CD4-positive, alpha-beta T cell treated with Interleukin-1 beta for 1 hour (primary cell): ENCODE results near the gene UCKL1.
"Not testable (repeated sequence)": the region's sequence is repeated elsewhere in the genome, so short reads cannot be mapped to it uniquely, and the experiment has no call there.

Experiments used
- DNase-seq, 2 donors: peaks; one replicate each; pipeline ENCODE4 v3.0.0-alpha.2; 2020 to 2022

The UCKL1 gene

DNA sequence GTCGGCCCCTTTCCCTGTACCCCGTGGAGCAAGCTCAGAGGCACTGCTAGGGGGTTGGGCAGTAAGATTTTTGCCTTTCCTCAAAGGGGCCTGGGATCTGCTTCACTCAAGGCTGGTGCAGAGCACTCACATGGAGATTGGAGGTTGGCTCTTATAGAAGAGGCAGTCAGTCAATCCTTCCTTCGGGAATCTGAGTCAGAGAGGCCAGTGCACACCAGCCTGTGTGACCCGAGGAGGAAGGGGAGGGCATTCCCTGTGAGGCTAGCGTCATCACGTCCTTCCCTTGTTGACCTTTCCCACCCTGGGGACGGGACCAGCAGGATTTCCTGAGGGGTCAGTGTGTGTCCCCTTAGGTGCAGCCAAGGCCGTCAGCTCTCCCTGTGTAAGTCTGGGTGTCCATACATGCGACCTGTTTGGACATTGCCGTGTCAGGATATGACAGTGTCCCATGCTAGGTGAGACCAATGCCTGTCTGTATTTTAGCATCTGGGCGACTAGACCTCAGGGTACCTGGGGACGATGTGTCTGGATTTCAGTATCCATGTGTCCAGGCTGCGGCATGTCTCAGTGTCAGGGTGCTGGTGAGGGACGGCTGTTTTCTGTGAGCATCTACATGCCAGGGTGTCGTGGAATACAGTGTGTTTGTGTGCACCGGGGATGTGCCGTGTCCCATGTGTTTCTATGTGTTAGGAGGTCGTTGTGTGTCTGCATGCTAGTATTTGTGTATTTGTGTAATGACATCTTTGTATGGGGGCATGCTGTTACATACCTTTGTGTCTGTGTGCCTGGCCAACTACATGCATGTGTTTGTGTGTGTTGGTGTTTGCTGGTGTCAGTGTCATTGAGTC lies 16.3 kb upstream of the UCKL1 start:
- no peak for DNase-seq

DNA sequence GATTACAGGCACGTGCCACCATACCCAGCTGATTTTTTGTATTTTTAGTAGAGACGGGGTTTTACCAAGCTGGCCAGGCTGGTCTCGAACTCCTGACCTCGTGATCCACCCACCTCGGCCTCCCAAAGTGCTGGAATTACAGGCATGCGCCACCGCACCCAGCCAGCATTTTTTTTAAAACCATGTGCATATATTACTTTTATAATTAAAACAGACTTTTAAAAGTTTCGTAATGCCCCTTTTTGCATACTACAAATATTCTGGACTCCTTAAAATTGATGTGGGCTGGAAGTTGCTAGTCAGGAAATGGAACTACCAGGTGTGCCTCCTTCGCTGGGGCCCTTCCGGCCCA lies 15.7 kb upstream of the UCKL1 start:
- not testable (repeated sequence) for DNase-seq

GRCh38 chr20:63970714-63971431 lies 14.7 kb upstream of the UCKL1 start:
- no peak for DNase-seq

DNA sequence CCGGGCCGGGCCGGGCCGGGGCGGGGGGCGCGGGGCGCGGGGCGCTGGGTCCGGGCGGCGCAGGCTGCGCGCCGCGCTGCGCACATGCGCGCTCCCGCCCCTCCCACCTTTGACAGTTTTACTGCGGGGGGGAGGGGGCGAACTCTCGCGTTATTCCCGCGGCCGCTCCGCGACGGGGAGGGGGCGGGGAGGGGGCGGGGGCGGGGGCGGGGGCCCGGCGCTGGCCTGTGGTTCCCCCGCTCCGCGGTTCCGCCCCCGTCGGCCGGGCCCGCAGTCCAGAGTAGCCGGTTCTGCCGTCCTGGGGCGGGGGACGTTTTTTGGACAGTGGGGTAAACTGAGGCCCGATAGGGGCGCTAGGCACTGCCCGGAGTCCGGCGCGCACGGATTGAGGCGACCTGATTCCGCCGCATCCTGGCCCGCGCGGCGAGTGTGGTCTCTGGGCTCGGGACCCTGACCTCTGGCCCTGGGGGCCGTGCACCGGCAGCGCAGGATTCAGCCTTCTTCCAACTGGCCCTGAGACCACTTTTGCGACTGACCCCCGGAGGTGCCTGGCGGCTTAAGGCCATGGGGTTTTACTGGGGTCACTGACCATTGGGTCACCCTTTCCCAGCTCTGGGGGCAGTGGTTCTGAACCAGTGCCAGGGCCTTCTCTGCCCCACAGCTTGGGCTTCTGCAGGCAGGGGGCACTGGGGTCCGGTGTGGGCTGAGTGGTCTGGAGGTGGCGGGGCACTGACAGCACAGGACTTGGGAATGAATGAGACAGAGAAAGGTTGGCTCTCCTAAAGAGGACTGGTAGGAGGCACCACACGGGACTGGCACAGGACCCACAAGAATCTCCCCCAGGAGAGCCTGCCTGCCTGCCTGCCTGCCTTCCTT lies 13.9 kb upstream of the UCKL1 start, which contains the start of gene ZNF512B:
ZNF512B (minus strand) TSS at position 93 of the 876 bp plus-strand sequence. CDS start 1,980 bp downstream, outside the sequence.
- peak; percentile 66 to 69 for DNase-seq

DNA sequence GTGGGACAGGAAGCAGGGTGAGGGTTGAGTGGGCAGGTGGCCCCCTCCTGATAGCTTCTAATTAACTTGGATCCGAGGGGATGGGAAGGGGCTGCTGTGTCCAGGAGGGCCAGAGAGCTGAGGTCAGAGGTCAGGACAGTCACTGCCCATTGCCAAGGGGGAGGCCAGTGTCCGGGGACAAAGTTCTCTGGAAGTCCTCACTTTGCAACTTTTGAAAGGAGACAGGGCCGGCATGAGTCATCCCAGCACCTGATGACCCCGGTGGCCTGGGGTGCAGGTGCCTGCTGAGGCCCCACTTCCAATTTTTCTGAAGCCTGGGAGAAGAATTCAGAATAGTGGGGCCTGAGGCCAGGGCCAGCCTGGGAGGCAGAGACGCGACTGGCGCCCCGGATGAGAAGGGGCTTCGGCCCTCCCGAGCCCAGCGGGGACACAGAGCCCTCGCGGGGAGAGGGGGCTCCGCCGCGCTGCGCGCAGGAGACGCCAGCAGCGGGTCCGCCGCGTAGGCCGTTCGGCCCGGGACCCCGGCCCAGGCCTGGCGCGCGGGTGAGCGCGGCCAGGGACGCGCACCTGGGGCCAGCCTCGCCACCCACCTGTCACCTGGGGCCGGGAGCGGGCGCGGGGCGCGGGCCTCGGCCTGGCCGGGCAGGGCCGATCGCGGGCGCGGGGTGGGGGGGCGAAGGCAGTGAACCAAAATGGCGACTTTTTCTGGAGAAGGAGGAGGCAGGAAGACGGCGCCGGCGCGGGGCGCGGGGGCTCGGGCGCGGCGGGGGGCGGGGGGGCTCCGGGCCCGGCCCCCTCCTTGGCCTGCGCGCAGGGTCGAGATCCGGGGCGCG lies 12.9 kb upstream of the UCKL1 start:
- DNase-seq = peak in 1 of 2 donors; percentile 37

DNA sequence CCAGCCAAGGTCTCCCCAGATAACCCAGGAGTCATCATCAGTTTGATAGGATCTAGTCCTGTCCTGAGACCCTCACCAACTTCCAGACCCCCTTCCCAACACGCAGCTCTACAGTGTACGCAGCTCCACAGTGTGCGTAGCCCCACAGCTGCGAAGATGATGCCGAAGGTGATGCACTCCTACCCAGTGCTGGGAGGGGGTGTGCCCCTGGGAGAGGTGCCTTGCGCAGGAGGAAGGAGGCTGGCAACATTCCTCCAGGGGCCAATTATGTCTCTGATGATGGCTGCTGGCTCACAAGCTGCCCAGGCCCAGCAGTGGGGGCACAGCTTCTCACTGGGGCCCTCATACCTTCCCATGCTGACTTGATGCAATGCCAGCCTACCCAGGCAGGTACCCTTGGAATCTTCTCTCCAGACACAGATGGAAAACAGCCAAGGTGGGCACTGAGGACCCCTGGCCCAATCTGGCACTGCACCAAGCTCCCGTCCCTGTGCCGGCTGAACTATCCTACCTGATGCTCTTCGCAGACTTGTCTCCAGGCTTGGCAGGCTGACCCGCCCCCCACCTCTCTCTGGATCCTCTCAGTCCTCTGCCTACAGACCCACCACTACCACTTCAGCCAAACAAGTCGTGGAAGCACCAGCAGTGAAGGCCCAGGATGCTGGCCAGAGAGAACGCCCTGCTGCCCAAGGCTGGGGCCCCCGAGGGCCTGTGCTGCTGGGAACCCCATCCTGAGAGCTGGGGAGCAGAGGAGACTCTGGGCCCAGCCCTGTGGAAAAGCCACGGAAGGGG lies 12.1 kb upstream of the UCKL1 start:
- no peak for DNase-seq

GRCh38 chr20:63967330-63968135 lies 11.3 kb upstream of the UCKL1 start:
- no peak for DNase-seq

- DNase-seq = no peak
Measured at GRCh38 chr20:63966944-63967322, 10.7 kb upstream of the UCKL1 start.

GRCh38 chr20:63966172-63966943 lies 10.1 kb upstream of the UCKL1 start:
- DNase-seq = no peak

GRCh38 chr20:63964412-63964811 lies 8.2 kb upstream of the UCKL1 start:
- no peak for DNase-seq

- no peak for DNase-seq
Measured at GRCh38 chr20:63963784-63964301, 7.6 kb upstream of the UCKL1 start.

- DNase-seq = no peak
Measured at GRCh38 chr20:63963348-63963741, 7.1 kb upstream of the UCKL1 start.

DNA sequence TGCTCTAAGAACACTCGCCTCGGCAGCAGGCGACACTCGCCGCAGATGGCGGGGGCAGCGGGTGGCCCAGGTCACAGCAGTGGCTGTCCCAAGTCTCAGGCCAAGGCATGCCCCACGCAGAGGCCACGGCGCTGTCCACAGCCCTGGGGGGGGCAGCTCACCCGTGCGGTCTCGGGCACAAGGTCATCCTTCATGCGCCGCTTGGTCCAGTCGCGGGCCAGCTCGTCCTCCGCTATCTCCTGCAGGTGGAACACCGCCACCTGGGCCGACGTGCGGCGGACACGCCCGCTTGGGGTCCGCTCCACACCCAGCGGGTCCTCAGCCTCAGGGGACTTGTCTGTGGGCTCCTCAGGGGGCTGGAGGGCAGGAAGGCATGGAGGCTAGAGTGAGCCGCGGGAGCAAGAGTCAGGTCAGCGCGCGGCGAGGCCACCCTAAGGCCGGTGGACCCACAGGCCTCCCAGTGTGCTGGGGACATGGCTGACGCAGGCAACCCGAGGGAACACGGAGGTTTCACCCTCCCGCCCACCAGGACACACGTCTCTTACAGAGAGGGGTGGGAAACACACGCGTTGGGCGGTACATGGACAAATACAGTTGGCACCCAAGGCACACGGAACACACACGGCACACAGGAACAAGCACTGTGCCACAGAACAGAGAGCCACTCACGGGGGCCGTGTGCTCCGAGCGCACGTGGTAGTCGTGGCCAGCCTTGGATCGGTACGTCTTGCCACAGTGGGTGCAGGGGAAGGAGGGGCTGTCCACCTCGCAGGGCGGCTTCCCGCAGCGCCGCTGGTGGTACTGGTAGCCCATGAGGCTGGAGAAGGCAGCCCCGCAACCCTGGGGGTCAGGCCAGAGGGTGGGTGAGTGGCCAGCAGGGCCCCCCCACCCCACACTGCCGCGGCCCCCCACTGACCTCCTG lies 6.5 kb upstream of the UCKL1 start:
- DNase-seq = no peak

GRCh38 chr20:63961664-63962425 lies 5.6 kb upstream of the UCKL1 start:
- no peak for DNase-seq

DNA sequence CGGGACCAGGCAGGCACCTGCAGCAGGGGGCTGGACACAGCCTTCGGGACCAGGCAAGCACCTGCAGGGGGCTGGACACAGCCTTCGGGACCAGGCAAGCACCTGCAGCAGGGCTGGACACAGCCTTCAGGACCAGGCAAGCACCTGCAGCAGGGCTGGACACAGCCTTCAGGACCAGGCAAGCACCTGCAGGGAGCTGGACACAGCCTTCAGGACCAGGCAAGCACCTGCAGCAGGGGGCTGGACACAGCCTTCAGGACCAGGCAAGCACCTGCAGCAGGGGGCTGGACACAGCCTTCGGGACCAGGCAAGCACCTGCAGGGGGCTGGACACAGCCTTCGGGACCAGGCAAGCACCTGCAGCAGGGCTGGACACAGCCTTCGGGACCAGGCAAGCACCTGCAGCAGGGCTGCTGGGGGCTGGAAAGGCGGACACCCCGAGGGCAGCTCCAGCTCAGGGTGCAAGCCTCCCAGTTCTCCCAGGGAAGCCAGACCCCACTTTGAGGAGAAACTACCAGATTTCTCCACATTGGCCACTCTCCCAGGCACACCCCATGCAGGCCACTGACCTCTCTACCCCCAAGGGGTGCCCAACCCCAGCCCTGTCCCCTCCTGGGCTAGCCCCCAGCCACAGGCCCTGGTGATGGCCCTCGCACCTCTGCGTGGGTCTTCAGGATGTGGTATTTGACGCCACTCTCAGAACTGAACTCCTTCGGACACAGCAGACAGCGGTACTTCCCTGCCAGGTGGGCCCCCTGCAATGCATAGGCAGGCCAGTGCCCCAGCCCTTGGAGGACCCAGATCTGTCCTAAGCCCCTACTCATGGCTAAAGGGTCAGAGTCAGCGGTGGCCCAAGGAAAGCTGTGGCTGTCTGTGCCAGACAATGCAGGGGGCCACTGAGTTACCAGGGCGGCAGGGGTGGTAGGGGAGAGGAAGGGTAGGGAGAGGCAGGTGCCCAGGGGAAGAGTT lies 4.7 kb upstream of the UCKL1 start:
- not testable (repeated sequence) for DNase-seq

GRCh38 chr20:63959699-63960075 lies 3.5 kb upstream of the UCKL1 start:
- DNase-seq = no peak
